Suppressor macrophage treated with lipopolysaccharide for 4 hours (primary cell): ENCODE measurements around the gene MTMR11.
"Not testable (repeated sequence)": the region's sequence is repeated elsewhere in the genome, so short reads cannot be mapped to it uniquely, and the experiment has no call there.

Experiments used
- DNase-seq: peaks from one replicate; pipeline ENCODE4 v3.0.0-alpha.2; 2020

Gene MTMR11

GRCh38 chr1:149888247-149888998, 48.3 kb downstream of the MTMR11 start:
- peak; percentile 86 for DNase-seq

DNA sequence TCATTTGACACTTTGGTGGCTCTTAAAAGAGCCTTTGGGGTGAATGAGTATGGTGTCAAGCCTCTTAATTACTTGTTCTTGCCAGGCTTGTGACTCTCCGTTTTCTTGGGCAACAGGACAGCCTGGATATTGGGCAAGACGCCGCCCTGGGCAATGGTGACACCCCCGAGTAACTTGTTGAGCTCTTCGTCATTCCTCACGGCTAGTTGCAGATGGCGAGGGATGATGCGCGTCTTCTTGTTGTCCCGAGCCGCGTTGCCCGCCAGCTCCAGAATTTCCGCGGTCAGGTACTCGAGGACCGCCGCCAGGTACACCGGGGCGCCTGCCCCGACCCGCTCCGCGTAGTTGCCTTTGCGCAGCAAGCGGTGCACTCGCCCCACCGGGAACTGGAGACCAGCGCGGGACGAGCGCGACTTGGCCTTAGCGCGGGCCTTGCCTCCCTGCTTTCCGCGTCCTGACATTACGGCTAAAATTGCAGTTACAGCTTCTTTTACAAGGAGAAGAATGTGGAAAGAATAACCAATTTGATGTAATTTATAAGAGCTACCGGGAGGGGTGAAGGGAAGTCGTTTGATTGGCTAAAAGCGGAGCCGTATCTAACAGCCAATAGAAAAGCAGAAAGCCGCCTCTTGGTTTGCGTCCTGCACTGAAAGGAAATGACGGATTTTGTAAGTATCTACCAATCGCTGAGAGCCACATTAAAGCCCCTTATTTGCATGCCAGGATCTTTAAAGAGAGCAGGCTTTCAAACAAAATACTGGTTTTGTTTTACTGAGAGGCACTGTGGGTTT, 49.0 kb downstream of the MTMR11 start:
- DNase-seq = peak; percentile 96

DNA sequence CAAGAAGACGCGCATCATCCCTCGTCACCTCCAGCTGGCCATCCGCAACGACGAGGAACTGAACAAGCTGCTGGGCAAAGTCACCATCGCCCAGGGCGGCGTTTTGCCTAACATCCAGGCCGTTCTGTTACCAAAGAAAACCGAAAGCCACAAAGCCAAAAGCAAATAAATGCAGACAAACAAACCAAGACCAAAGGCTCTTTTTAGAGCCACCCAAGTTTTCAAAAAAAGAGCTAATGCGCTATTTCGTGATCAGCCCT, 49.6 kb downstream of the MTMR11 start:
- DNase-seq = not testable (repeated sequence)

DNA sequence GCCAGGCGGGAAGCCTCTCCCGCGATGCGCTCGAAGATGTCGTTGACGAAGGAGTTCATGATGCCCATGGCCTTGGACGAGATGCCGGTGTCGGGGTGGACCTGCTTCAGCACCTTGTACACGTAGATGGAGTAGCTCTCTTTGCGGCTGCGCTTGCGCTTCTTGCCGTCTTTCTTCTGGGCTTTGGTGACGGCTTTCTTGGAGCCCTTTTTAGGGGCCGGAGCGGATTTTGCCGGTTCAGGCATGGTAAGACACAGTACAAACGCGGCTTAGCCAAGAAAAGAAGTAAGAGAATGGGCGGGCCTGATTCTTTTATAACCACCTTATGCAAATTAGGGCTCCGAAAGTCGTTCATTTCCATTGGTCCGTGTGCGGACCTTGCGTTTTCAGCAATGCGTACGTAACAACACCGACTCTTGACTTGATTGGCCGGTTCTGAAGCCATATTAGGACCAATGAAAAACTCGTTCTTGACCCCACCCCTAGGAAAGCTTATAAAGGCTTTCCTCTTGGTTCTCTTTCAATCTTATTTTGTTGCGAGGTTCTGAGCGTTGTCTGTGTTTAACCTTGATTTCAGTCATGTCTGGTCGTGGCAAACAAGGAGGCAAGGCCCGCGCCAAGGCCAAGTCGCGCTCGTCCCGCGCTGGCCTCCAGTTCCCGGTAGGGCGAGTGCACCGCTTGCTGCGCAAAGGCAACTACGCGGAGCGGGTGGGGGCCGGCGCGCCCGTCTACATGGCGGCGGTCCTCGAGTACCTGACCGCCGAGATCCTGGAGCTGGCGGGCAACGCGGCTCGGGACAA, 50.1 kb downstream of the MTMR11 start:
- DNase-seq = peak; percentile 98

- not testable (repeated sequence) for DNase-seq
These were observed 50.6 kb downstream of the MTMR11 start for GRCh38 chr1:149886121-149886395.

GRCh38 chr1:149885339-149886120, 51.1 kb downstream of the MTMR11 start:
- peak; percentile 92 for DNase-seq

DNA sequence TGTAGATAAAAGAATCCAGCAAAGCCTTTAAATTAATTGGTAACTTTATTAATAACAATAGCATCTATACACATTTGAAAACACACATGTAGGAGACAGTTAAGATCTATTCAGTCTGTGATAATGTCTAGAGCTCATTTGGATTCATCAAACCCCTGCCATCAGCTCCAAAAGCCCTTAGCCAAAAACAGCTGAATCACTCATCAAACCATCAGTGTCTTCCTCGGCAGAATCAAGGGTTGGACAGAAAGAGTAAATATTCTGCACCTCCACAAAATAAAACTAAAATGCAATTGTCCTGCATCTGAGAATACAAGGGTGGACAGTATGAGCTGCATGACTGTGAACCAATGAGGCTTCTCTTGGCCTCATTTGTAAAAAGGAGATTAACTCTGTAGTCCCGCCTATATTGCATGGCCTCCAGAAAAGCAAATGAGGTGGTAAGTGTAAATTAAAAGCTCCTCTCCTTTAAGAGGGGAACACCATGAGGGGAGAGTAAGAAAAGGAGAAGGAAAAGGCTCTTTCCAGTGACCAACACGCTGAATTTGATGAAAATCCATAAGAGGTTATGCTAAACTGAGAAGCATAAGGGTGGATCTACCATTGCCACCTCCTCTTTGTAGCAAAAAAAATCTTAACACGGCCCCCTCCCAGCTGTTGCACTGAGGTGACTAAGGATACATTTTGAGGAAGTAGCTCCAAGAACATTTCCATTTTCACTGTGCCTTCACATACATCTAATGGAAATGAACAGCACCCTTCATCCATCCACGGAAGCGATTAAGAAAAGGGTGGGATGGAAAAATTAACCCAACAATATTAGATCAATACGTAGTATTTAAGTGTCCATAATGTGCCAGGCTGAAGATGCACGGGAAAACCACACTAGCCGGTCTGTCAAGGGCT, 52.0 kb downstream of the MTMR11 start:
- peak; percentile 85 for DNase-seq

- DNase-seq = no peak
These were observed 53.0 kb downstream of the MTMR11 start for GRCh38 chr1:149883598-149884247.

- DNase-seq = no peak
These were observed 54.8 kb downstream of the MTMR11 start for GRCh38 chr1:149881876-149882275.

DNA sequence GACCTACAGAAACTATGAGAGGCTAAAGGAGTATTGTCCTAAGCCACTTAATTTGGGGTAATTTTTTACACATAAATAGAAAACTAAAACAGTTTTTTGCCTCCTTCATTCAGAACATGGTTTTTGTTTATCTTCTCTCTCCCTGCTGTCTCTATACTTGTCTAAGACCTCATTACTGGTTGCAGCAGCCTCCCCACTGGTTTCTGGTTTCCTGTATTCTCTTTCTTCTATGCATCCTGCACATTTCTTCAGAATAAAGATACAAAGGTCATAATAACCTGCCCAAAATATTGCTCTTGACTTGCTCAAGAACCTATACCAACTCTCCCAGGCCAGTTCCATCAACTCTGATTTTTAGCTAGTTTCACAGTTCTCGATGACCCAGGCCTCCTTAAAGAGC, 57.1 kb downstream of the MTMR11 start:
- DNase-seq = no peak
